HG02973 (cell line): ENCODE data around the gene MDH1B.
"Not testable (repeated sequence)": the region's sequence is repeated elsewhere in the genome, so short reads cannot be mapped to it uniquely, and the experiment has no call there.

Experiments used
- ATAC-seq: cut with Tn5 transposase; IDR thresholded peaks from one replicate; pipeline ENCODE4 v1.9.1; 2021; ENCODE audit warnings: moderate library complexity; ENCODE audit not compliant: unreplicated experiment

Gene MDH1B

DNA sequence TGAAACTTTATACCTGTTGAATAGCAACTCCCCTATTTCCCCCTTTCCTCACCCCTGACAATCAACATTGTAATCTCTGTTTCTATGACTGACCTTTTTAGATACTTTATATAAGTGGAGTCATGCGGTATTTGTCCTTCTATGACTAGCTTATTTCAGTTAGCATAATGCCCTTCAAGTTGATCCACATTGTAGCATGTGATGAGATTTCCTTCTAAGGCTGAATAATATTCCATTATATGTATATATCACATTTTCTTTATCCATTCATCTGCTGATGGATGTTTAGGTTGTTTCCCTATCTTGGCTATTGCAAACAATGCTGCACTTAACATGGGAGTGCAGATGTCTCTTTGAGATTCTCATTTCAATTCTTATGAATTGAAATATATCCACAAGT, 9.7 kb upstream of the MDH1B start:
- no peak for ATAC-seq

DNA sequence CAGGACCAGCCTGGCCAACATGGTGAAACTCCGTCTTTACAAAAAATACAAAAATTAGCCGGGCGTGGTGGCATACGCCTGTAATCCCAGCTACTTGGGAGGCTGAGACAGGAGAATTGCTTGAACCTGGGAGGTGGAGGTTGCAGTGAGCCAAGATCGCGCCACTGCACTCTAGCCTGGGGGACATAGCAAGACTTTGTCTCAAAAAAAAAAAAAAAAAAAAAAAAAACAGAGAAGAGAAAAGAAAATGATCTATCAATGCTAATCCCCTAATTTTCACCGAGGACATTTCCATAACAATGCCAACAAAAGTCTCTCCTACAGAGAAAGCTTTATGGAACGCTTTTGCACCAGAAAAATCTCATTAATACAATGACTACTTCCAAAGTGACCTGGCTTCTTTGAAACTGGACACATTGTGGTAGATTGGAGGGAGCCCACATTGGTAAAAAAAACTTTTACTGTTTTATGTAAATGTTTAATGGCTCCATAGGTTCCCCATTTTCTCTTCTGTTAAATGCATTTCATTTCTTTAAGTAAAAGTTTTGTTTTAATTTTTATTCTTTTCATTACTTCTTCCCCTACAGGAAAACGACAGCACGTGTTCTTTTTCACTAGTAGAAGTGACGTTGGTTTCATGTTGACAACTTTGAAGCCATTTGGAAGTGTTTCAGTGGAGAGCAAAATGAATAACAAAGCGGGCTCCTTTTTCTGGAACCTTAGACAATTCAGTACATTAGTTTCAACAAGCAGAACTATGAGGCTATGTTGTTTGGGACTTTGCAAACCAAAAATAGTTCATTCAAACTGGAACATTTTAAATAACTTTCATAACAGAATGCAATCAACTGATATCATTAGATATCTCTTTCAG, 1.2 kb upstream of the MDH1B start:
- ATAC-seq = no peak

DNA sequence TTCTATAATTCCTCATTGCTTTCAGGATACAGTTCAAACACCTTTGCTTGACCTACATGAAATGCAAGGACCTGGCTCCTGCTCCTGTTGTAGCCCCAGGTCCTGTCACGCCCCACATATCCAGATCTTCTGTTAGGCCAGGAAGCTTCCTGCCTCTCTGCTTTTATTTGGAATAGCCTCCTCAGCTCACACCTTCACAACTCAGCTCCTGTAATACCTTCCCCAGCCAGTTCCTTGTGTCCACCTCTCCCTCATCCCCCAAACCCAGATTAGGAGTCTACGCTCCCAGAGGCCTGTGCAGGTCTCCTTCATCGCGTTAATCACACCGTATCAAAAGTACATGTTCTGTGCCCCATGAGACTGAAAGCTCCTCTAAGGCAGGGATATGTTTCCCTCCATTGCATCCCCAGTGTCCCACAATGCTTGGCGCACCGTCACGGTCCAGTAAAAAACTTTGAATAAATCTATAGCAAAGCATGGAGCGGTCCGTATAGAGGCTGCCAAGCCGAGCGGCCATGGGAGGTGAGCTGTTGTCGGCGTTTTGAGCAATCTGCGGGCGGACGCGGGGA, 371 bp downstream of the MDH1B start:
- peak; percentile 12 for ATAC-seq

DNA sequence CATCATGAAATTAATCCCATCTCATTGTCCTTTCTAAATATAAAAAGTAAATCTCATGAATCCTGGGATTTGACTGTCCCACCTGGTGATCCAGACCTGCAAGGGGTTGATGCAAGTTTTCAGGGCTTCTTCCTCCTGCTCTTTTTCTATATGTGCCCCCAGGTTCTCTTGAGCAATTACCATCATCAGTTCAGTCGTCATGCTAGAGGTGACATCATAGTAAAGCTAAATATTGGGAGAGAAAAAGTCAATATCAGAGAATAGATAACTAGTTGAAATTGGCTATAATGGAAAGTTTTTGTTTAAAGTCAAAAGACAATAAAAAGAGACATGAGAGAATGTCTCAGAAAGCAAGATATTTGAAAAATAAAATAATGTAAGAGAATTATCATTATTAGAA, 8.3 kb downstream of the MDH1B start:
- ATAC-seq = no peak

DNA sequence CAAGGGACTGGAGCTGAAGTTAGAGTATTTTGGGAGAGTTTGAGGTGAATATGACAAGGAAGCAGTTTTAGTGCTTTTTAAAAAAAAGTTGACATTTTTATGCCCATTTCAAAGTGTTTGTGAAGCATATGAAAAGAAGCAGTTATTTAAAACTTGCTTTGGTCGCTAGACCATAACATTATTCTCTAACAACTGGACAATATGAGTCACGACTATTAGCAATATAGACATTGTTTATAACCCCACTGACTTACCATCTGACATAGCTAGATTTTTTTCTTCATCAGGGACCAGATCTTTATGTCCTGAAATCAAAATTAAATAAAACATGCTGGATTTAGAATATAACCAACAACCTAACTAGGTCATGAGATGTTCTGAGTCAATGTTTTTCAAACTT, 24.3 kb downstream of the MDH1B start:
- ATAC-seq = no peak

DNA sequence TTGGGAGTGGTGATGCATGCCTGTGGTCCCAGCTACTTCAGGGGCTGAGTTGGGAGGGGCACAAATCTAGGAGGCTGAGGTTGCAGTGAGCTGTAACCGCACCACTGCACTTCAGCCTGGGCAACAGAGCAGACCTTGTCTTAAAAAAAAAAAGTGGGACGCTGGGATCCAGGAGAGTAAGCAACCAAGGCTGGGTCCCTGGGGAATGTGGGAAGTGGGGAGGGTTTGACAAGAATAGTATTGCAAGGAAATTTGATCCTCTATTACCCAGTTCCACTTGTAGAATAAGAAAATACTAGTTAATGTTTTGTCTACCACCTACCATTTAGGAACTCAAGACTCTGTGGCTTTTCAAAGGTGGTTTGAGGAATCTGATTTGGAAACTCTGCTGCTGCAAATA, 25.9 kb downstream of the MDH1B start:
- no peak for ATAC-seq

DNA sequence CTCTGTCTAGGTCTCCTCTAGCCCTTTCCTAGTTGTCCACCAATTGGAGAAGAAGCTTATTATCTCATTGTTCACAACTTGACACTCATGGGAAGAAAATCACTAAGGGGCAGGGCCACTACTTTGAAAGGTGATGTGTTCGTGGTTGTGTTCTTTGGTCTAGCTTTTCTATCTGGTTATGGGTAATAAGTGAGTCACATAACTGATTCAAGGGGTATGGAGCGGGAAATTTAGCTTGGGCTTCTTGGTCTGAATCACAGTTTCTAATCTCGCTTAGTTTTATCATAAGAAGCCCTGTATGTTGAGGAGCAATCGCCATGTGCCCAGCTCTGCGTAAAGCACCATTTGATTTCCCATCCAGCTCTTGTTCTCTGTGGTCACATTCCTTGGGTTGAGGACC, 28.2 kb downstream of the MDH1B start:
- ATAC-seq = no peak

DNA sequence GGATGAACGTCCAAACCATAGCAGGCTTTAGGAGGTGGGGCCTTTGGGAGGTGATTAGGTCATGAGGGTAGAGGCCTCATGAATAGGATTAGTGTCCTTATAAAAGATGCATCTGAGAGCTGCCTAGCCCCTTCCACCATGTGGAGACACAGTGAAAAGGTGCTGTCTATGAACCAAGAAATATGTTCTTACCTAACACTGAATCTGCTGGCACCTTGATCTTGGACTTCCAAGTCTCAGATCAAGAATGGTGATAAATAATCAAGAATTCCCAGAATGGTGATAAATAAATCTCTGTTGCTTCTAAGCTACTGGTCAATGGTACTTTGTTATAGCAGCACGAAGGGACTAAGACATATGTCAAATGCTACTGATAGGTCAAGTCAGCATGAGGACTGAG, 31.8 kb downstream of the MDH1B start:
- ATAC-seq = no peak

DNA sequence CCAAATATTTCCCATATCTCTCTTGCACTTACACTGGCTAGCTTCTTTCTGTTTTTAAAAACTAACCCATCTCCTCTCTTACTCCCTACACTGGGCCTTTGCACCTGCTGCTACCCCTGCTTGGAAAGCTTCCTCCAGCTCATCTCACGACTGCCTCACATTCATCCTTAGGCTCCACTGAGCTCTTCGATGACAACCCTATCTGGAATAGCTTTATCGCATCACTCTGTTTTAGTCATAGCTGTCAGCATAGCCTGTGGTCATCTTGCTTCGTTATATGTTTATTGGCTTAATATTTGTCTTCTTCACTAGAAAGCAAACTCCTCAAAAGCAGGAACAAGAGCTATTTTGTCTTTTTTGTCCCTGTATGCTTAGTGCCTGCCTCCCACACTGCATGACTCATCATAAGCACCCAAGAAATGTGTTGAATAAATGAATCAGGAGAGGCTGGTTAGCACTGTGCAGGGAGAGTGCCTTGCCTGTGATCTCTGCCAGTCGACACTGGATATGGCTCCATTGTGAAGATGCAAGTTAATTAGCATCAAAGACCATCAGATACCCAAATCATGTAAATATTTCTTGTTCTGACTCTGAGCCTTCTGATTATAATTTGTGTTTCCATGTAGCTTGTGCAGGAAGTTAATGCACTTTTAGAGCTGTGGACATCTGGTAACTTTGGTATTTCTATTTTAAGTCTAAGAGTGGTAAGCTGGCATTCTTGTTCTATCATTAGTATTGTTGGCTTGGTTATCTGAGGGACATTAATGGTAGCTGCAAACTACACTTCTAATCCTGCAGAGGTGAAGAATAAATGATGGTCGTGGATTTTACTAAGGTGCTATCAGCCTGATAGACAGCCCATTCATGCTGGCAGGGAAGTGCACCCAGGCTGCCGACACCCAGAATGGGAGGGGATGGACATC, 36.6 kb downstream of the MDH1B start:
- no peak for ATAC-seq

DNA sequence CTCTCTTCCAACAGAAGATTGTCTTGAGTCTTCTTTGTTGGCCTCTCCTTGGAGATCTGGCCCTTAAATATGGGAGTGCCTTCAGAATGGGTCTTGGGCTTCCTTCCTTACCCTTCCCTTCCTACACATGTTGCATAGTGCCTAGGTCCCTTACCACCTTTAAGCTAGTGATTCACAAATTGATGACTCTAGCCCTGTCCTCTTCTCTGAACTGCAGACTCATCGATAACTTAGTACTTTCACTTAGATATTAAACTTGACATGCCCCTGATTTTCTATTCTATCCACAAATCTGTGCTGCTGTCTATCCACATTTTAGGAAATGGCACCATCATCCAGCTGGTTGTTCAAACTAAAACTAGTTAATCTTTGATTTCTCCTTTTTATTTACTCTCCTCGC, 37.8 kb downstream of the MDH1B start:
- ATAC-seq = no peak

DNA sequence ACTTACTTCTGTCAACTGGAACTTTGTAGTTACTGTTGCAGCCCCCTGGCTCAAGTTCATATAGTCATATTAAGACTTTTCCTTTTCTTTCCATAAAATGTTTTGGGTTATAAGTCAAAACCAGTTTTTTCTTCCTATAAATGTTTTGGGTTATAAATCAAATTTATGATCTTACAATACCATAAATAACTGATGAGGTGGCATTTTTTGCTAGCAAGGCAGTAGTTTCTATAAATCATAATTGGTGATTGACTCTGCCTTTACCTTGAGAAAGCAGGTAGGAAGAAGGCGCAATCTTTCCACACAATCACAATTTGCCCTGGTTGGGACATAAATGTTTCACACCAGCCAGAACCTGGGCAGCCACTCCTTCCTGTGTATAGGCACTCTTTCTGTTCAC, 41.8 kb downstream of the MDH1B start:
- ATAC-seq = no peak

DNA sequence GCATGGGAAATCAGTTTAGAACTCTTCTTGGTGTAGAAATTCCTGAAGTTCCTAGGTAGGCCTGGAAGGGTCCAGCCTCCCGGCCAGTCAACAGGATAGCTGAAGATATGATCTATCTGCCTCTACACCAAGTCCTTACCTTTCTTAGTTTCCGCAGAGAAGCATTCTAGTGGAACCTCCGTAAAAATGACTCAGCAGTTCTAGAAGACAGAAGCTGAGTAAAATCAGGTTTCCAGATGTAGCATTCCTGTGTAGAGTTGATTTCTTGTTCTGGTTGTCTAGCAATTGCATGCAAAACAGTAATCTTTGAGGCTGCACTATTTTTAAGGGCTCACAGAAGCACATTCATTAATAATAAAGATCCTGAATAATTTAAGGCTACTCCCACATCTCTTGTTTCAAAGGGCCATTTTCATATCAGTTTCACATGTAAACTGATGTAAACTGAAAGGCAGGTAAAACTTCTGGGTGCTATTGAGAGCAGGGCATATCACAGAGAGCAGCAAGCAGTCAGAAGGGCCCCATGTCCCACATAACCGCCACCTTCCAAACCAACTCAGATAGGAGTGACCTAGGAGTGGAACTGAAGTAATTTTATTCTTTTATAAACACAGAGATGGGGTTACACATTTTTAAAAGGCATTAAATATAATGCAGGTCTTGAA, 43.7 kb downstream of the MDH1B start:
- peak; percentile 85 for ATAC-seq

DNA sequence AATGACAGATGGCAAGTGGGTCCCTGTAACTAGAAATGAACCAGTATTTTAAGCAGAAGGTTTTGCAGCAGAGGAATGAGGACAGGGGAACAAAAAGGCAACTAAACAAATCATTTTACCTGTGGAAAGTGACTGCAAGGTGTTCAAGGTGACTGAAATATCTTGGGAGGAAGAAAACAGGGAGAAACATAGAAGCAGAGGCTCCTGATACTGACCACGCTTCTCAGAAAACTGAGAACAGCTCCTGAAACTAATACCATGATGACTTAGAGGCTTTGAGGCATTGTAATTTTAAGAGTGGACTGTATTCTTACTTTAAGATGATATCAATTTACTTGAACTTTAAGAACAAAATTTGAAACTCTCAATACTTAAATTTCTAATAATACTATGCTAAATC, 46.8 kb downstream of the MDH1B start, which contains the start of gene DYTN:
TSS of gene DYTN (minus strand) at position 101 of the 400 bp plus-strand sequence. CDS start 117 bp downstream, outside the sequence.
- peak; percentile 32 for ATAC-seq

DNA sequence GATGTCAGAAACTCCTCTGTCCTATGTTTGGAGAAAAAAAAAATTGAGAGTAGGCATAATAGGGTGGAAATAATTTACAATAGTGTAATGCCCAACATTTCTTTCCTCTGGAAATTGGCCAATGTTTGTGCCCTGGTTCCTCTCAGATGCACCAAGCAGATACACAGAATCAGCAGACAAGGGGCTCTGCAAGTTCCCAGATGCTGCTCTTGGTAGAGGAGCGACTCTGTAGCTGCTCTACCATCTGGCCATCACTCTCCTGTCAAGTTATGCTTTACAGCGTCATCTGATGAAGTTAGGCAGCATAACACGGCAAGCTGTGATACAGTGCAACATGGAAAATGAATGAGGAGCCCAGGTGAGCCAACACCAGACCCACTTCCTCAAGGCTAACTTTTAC, 48.5 kb downstream of the MDH1B start:
- no peak for ATAC-seq

DNA sequence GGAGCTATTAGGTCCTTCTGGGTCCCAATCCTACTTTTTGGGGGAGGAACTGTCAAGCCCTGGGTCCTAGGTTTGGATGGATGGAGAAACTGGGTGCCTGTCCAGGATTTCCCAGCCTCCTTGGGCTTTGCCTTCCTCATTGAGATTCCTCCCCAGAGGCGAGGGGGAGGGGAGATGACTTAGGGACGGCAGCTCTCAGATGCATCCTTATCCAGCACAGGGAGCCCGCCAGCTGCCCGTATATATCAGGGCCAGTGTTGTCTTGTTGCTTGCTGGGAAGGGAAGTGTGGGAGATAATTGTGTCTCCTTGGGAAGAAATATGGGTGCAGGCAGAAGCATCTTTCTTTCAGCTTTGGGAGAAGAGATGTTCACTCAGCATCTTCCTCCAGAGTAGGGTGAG, 49.9 kb downstream of the MDH1B start:
- not testable (repeated sequence) for ATAC-seq

DNA sequence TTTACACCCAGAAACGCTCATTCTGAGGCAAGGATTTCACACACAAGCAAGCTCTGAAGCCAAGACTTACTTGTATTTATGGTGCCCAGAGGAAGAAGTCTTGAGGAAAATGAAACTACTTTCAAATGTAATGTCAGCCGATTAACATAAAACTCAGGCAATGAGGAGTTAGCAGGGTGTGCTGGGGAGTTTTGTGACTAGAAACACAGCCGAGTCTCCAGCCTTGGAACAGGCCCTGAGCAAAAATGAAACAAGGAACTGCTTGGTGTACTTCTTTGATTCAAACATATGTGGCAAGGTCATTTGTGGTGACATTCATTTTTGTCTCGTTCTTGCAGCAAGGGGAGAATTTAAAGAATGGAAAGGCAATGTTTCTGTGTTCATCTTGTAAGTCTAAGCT, 51.4 kb downstream of the MDH1B start:
- peak; percentile 81 for ATAC-seq

DNA sequence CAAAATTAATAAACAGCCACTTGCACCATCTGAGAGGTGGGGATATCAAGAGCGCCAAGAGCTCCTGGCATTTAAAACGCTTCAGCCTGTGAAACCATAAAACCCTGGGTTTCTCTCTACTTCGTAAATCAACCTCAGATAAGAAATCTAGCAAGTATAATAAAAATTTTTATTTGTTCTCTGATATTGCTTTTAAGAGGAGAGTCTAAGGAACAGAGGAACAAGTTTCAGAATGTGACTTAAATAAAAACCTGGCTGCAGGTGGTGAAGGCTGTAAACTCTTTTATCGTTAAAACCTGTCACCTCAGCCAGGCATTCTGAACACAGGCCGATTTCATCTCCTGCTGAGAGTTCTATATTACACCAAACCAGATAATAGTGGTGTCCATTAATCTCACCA, 56.8 kb downstream of the MDH1B start:
- ATAC-seq = no peak

DNA sequence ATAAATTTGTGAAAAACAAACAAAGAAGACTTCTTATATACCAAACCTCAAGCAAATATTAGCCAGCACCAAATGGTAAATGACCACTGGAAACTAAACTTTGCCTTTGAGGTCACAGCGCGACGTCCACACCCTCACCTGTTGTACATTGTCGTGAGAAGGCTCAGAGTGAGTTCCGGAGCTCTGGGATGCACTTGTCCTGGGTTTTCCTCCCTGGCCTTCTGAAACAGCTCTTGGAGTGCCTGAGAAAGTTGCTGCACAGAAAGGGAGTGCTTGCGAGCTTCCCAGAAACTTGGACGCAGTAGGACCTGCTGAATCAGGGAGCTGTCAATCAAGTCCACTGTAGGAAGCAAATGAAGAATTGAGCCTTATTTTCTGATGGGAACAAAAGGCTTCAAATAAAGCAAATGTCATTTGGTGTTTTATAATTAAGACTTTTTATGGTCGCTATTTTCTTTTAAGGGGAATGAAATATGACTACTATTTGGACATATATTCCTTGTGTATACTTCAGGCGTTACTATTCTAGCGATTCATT, 57.9 kb downstream of the MDH1B start:
- no peak for ATAC-seq

DNA sequence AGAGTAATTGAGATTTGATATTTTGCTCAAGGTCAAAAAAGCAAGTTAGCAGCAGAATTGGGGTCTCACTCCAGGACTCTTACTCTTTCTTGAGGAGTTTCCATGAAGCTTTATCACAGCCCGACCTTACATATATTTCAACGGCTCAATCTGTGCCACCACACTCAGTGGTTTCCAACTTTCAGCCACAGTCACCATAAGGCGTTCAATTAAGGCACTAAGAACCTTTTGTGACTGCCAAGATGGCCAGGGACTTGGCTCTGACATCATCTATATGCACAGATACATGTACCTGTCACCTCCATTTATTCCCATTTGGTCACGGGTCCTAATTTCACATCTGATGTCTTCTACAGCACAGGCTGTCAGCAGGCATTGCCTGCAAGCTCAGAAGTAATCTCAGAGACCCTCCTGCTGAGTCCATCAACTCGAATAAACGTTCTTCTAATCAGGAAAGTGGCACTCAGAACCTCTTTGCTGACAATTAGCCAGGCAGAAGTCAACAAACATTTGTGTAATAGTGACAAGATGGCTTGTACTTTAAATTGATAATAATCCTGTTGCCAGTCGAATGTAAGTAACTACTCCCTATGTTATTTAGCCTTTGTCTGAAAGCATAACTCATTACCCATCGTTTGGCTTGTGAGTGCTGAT, 63.0 kb downstream of the MDH1B start:
- no peak for ATAC-seq

DNA sequence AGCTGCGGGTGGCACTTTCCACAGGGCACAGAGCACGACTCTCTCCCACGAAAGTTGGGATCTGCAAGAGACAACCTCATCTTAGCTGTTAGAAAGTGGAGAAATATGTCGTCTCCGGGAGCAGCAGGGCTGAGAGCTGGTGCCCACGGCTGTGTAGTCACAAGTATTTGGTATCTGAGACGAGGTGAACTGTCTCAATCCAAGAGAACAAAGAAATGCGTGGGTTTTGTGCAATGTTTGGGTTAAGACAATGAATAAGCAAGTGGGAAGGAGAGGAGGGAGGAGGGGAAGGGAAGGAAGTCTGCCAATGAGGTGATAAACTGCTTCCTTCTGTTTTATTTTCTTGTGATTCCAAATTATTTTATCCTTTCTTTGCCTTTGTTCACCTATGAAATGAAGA, 65.0 kb downstream of the MDH1B start:
- no peak for ATAC-seq
